Kidney epithelial cell (primary cell): ENCODE results near the gene ASGR1. TPM values are rescaled to one million over a fixed set of nuclear protein-coding genes. Genes with fewer than 3 reads are reported as not detected.
"Not testable (repeated sequence)": the region's sequence is repeated elsewhere in the genome, so short reads cannot be mapped to it uniquely, and the experiment has no call there.

Source experiments
- DNase-seq: peaks from one replicate; pipeline ENCODE4 v3.0.0-alpha.2; 2010; ENCODE audit warnings: low read depth
- H3K27me3 ChIP-seq: 2 replicates; pipeline ENCODE4 v1.6.0; 2011; ENCODE audit warnings: low read length; ENCODE audit not compliant: control insufficient read depth, insufficient read depth
- H3K36me3 ChIP-seq: 2 replicates; pipeline ENCODE4 v1.5.1; 2011; ENCODE audit warnings: low read length; ENCODE audit not compliant: control insufficient read depth, insufficient read depth
- H3K4me3 ChIP-seq: 2 replicates; pipeline ENCODE4 v1.5.1; 2011; ENCODE audit warnings: low read depth, mild to moderate bottlenecking, control low read depth, low read length
- total RNA-seq: library from RNA; depleted of rRNA; stranded (reverse); fragments of >200 nt; gene quantifications from 2 replicates; pipeline ENCODE4 v1.2.3, GENCODE V29; 2015
- TF ChIP-seq, protein P1 (sequence below): IDR thresholded peaks from 2 replicates; pipeline ENCODE4 v1.5.1; 2011; ENCODE audit warnings: mild to moderate bottlenecking, moderate library complexity, low read length, control low read depth, inconsistent platforms; ENCODE audit not compliant: insufficient read depth, poor library complexity, severe bottlenecking

The ASGR1 gene
- total RNA-seq, 1 donor from 2014 or later = 6.9 TPM

DNA sequence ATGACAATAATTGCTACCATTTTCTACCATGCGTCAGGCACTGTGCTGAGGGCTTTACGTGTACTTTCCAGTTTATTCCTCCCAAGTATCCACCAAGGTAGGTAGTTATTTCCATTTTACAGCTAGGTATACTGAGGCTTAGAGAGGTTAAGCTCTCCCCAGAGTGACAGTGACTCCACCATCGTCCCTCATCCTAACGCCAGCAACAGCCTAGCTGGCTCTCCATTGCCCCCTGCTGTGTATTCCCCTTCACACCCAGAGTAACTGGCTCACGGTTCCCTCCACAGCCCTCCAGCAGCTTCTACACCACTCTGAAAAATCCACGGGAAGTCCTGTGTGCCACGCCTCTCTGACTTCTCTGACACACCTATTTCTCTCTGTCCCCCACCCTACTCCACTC lies 7.1 kb upstream of the ASGR1 start:
- Histone ChIP-seq H3K4me3 (no peak overlapping the region), H3K27me3 (no peaks in the 10 kb centered on the region), H3K36me3 (no peaks in the 10 kb centered on the region)
- TF ChIP-seq, protein P1, sequence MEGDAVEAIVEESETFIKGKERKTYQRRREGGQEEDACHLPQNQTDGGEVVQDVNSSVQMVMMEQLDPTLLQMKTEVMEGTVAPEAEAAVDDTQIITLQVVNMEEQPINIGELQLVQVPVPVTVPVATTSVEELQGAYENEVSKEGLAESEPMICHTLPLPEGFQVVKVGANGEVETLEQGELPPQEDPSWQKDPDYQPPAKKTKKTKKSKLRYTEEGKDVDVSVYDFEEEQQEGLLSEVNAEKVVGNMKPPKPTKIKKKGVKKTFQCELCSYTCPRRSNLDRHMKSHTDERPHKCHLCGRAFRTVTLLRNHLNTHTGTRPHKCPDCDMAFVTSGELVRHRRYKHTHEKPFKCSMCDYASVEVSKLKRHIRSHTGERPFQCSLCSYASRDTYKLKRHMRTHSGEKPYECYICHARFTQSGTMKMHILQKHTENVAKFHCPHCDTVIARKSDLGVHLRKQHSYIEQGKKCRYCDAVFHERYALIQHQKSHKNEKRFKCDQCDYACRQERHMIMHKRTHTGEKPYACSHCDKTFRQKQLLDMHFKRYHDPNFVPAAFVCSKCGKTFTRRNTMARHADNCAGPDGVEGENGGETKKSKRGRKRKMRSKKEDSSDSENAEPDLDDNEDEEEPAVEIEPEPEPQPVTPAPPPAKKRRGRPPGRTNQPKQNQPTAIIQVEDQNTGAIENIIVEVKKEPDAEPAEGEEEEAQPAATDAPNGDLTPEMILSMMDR = peak; percentile 21
- no peak for DNase-seq

DNA sequence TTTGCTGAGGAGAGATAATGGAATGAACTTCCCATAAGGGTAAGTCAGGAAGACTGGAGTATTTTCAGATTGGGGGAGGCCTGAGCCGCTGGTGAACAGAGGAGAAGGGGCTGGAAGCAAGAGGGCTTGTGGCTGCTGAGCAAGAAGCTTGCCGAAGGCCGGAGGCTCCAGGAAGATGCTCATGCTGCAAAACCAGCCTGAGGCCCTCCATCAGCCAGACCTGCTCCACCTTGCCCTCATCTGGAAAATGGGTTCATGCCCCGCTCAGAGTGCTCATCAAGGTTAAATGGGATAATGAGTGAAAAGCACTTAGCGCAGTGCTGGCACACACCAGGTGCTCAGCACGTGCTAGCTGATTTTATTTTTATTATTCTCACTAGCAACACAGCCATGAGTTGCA lies 5.5 kb upstream of the ASGR1 start:
- Histone ChIP-seq H3K4me3 (no peak overlapping the region), H3K27me3 (no peaks in the 10 kb centered on the region), H3K36me3 (no peaks in the 10 kb centered on the region)
- TF ChIP-seq, protein P1 = no peak
- DNase-seq = no peak

- DNase-seq = peak; percentile 16
- H3K4me3 ChIP-seq = no peak overlapping the region
- TF ChIP-seq, protein P1 = no peak
Observed at GRCh38 chr17:7184091-7184488, 4.9 kb upstream of the ASGR1 start.

DNA sequence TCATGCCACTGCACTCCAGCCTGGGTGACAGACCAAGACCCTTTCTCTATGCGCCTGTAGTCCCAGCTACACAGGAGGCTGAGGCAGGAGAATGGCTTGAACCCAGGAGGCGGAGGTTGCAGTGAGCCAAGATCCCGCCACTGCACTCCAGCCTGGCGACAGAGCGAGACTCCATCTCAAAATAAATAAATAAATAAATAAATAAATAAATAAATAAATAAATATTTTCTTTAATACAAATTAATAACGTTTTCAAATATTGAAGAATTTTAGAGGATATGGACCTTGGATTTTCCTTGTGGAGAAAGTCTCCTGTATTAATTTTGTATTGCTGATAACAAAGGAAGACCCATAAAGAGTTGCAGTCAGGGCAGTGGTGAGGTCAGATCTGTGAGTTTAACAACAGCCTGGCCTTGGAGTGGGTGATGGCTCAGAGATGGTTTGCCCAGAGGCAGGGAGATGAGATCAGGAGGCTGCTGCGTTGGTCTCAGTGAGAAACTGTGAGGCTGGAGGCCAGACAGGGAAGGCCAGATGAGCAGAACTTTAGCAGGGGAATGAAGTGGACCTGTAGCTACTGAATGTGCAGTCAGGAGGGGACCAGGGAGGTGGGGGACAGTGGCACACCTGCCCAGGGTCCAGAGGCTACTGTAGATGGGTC lies 4.4 kb upstream of the ASGR1 start:
- TF ChIP-seq, protein P1 = no peak
- Histone ChIP-seq H3K27me3 (no peaks in the 10 kb centered on the region), H3K36me3 (no peaks in the 10 kb centered on the region), H3K4me3 (no peak overlapping the region)
- DNase-seq = no peak

More at GRCh38 chr17:7184091-7184488, 4.9 kb upstream of the ASGR1 start:
- H3K36me3 ChIP-seq = no peaks in the 10 kb centered on the region
- H3K27me3 ChIP-seq = no peaks in the 10 kb centered on the region

GRCh38 chr17:7182101-7182500 lies 2.9 kb upstream of the ASGR1 start:
- H3K27me3 ChIP-seq = peaks cover 13% of the 10 kb centered on the region
- not testable (repeated sequence) for H3K36me3 ChIP-seq, H3K4me3 ChIP-seq, DNase-seq

- TF ChIP-seq, protein P1 = no peak
- Histone ChIP-seq H3K27me3 (peaks cover 41% of the 10 kb centered on the region), H3K36me3 (no peaks in the 10 kb centered on the region), H3K4me3 (no peak overlapping the region)
- no peak for DNase-seq
Observed at GRCh38 chr17:7178973-7179316, 225 bp downstream of the ASGR1 start.
